Hepatic stellate cell (primary cell): ENCODE results near the gene KCNAB2.

Experiments used
- DNase-seq: peaks from one replicate; pipeline ENCODE4 v3.0.0; 2011; ENCODE audit warnings: low spot score

KCNAB2 gene

DNA sequence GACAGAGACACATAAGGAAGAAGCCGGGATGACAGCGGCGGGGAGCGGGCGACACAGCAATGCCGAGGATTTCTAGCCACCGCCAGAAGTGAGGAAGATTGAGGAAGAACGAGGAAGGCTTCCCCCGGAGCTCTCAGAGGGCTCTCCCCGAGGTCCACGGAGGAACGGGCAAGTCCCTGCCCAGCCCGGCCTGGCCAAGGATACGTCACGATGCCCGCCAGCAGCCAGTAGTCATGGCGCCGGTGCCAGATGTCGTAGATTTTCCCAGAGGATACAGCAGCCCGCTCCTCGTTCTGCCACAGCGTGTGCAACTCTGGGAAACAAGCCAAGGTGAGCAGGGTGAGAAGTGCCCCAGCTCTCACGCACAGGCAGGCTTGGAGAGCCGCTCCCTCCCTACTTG lies 65.9 kb downstream of the KCNAB2 start:
- no peak for DNase-seq

- no peak for DNase-seq
Observed at GRCh38 chr1:6111991-6112689, 66.5 kb downstream of the KCNAB2 start.

GRCh38 chr1:6112690-6113005 lies 67.0 kb downstream of the KCNAB2 start:
- no peak for DNase-seq

- DNase-seq = no peak
Observed at GRCh38 chr1:6113116-6113515, 67.4 kb downstream of the KCNAB2 start.

- DNase-seq = no peak
Observed at GRCh38 chr1:6113745-6114144, 68.1 kb downstream of the KCNAB2 start.

DNA sequence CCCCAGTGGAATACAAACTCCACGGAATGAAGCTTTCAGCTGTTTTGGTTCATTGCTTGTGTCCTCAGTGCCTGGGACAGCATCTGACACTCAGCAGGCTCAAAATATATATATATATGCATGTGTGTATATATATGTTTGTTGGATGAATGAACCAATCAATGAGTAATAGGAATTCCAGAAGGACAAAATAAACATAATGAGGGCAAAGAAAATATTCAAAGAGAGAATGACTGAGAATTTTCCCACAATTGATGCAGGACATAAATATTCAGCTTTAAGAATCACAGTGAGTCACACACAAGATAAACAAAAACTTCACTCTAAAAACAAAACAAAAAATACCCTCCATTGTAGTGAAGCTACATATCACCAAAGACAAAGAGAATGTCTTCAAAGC lies 70.4 kb downstream of the KCNAB2 start:
- peak; percentile 38 for DNase-seq

DNA sequence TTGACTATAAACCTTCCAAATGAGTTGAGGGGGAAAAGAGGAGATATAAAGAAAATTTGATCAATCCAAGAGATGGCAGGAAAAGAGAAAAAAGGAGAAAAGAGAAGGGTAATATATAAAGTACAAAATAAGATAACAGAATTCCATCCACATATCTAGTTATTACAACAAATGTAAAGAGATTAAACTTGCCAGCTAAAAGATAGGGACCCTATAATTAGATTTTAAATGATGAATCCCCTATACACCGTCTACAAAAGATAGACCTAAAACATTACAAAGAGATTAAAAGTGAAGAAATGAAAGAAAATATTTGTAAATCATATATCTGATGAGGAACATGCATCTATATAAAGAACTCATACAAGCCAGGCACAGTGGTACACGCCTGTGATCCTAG lies 71.4 kb downstream of the KCNAB2 start:
- DNase-seq = no peak

GRCh38 chr1:6117624-6118023 lies 71.9 kb downstream of the KCNAB2 start:
- no peak for DNase-seq

DNA sequence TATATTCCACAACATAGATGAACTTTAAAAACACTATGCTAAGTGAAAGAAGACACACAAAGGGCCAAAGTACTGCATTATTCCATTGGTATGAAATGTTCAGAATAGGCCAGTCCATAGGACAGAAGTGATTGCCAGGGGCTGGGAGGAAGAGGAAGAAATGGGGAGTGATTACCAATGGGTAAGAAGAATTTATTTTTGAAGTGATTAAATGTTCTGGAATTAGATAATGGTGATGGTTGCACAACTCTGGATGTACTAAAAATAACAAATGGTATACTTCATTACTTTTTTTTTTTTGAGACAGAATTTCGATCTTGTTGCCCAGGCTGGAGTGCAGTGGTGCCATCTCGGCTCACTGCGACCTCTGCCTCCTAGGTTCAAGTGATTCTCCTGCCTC lies 72.7 kb downstream of the KCNAB2 start:
- no peak for DNase-seq

- DNase-seq = no peak
Observed at GRCh38 chr1:6121021-6121421, 75.3 kb downstream of the KCNAB2 start.

- DNase-seq = no peak
Observed at GRCh38 chr1:6121651-6122370, 76.1 kb downstream of the KCNAB2 start.

DNA sequence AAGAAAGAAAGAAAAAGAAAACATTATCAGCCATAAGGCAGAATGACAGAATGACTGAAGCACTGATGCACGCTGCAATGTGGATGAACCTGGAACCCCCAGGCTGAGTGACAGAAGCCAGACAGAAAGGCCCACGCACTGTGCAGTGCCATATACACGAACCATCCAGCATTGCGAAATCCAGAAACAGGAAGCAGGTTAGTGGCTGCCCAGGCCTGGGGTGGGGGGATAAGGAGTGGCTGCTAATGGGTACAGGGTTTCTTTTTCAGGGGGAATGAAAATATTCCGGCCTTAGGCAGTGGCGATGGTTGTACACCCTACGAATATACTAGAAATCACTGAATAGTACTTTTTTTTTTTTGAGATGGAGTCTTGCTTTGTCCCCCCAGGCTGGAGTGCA lies 77.4 kb downstream of the KCNAB2 start:
- DNase-seq = no peak

DNA sequence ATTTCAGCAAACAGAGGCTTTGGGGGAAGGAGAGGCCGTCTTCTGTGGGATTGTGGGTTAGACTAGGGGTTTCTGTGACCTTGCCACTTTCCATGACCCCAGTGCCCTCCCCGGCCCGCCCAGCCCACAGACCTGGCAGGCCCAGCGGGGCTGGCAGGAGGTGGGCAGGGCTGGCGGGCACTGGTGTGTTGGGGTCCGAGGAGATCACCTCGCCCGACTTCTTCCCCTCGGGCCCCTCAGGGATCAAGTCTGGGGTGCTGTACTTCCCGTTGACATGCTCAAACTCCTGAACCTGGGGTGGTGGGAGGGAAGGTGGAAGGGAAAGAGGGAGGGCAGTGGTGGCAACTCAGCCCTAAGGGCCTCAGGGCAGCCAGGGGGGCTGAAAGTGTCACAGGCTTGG lies 78.1 kb downstream of the KCNAB2 start:
- no peak for DNase-seq

DNA sequence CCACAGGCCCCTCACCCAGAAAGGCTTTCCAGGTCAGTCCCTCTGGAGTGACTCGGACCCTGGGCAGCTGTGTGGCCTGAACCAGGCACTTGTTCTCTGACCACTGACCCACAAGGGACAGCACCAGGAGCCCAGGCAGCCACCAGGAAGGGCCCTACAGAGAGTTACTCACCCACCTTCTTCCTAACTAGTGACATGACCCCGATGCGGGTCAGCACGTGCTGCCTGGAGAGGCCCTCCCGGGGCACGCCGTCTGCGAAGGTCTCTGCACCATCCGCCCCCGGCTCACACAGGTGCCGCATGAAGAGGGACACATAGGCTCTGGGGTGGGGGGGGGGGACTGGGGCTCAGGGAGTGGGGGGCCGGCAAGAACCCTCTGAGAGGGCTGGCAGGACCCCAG lies 78.7 kb downstream of the KCNAB2 start:
- no peak for DNase-seq

DNA sequence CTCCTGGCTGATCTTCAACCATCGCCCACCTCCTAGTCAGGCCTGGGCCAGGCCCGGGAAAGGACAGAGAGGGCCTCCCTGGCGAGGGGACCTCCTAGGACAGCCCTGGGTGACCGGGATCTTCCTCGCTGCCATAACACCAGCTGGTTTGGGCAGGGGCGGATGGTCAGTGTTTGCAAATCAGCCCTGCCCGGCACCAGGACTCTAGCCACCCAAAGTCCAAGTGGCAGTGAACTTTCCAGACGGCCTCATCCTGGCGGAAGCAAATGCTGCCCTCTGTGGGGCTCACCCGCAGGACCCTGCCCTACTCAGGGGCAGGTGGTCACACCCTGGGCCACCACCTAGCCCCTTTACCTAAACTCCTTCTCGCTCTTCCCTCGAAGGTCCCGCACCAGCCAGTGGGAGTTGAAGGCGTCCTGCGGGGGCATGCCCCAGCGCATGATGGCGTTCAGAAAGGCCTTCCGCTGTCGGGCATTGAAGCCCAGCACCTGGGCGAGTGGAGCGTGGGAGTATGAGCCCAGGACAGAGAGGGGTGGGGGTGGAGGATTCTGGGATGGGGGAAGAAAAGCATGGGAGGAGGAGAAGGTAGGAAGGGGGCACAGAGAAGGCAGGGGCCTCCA lies 79.2 kb downstream of the KCNAB2 start:
- no peak for DNase-seq

DNA sequence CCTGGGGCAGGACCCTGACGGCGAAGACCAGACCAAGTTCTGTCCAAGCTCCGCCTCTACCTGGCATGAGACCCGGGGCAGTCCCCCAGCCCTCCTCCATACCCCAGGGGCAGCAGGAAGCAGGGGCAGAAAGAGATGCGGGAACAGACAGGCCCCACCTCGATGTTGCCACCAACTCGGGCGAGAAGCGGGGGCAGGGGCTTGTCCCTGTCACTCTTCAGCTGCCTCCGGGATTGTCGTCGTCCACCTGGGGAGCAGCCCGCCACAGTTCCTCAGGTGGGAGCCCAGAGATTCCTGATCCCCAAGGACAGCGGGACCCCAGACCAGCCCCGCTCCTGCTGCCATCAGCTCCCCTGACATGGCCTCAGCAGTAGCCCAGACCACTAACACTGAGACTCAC lies 79.7 kb downstream of the KCNAB2 start:
- no peak for DNase-seq

DNA sequence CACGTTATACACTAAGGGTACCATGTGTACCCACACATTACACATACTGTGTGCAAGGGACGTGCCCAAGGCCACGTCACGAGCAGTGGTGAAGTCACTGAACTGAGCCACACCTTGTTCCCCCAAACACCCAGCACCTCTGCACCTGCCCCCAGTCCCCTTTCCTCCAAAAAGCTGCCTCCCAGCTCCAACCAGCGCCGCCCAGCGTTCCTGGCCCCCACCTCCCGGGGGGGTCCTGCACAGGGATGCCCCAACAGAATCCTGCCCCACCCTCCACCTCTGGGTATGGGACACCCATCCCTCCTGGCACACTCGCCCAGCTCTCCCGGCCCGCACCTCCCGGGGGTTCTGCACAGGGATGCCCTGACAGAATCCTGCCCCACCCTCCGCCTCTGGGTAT lies 80.3 kb downstream of the KCNAB2 start:
- DNase-seq = no peak

GRCh38 chr1:6126521-6127067 lies 80.9 kb downstream of the KCNAB2 start:
- DNase-seq = no peak

DNA sequence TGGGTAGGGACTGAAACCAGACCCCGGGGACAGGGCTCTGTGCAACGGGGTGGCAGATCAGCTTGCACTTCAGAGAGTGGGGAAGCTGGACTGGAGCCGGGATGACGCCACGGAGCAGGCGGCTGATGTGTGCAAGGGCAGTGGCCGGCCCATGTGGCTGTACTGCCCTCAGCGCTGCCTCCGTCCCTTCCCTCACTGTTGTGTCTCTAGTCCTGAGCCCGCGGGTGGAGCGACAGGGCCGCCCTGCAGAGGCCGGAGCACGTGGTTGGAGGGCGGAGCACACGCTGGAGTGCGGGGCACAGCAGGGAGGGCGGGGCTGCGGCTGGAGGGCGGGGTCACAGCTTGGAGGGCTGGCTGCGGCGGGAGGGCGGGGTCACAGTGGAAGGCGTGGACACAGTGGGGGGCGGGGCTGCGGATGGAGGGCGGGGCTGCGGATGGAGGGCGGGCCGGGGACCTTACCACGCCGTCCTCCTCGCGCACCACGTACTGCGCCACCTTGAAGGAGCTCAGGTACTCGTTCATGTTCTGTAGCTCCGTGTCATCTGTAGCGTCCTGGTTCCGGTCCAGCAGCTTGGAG lies 82.0 kb downstream of the KCNAB2 start:
- DNase-seq = peak; percentile 65

GRCh38 chr1:6128276-6129081 lies 82.8 kb downstream of the KCNAB2 start:
- no peak for DNase-seq

DNA sequence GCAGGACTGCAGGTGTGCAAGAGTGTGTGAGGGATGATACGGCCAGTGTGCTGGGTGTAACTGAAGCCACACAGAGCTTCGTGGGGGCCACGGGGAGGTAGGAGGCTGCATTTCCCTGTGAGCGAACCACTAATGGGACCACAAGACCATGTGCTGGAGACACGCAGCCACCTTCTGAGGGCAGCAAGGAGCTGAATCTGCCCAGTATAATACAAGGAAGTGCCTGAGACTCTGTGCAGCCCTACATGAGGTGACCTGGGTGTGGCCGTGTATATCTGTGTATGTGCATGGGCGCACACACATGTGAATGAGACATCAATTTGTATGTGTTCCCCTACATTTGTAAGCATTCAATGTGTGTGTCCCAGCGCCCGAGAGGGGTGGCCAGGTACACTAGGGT lies 83.6 kb downstream of the KCNAB2 start:
- DNase-seq = no peak

DNA sequence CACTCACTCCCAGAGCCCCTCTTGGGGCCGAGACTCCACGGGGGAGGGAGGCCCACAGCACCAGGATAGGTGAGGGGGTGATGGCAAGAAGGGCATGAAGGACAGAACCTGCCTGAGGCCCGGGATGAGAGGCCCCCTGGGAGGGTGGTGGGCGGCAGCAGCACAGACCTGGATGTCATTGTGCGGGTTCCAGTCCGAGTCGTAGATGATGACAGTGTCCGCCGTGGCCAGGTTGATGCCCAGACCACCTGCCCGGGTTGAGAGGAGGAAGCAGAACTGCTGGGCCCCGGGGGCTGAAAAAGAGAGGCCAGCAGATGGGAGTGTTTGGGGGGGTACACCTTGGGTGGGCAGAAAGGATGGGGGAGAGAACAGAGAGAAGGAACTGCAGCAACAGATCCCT lies 84.3 kb downstream of the KCNAB2 start:
- no peak for DNase-seq
